Measurements from ENCODE around the gene KLLN. TPM values are rescaled to one million over a fixed set of nuclear protein-coding genes. Genes with fewer than 3 reads are reported as not detected.

KLLN gene
- total and polyA plus RNA-seq, 9 of the 15 experiments (the other 6 are each of a cell fraction or from before 2014, with no cell fraction given) = 0.07 to 0.40 (median 0.25) TPM

DNA sequence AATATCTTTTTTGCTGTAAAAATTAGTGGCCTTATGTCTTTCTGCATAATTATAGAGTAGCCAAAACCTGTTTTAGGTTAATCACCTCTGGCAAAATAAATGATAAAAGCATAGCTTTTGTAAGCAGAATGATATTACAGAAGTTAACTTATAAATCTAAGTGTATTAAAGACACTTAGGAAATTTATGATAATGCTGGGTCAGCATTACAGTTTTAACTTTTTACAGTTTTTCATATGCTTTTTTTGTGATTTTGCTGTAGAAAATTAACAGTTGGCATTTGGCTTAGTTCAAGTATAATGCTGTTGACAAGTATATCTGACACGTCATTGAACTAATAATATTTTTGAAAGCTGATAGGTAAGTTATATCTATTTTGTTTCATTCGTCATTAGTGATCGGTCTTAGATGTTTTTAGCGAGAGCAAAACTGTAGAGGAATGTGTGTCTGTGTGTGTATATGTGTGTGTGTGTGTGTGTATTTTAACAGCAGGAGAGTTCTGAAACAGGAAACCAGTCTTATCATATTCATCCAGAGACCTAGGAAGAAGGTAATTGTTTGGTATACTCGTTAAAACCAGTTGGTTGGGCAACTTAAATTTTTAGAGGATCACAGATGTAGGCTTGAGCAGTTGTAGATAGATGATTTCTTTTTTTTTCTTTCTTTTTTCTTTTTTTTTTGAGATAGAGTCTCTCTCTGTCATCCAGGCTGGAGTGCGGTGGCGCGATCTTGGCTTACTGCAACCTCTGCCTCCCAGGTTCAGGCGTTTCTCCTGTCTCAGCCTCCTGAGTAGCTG is 15.5 kb upstream of the KLLN start (continued):
- TF ChIP-seq, protein P1, sequence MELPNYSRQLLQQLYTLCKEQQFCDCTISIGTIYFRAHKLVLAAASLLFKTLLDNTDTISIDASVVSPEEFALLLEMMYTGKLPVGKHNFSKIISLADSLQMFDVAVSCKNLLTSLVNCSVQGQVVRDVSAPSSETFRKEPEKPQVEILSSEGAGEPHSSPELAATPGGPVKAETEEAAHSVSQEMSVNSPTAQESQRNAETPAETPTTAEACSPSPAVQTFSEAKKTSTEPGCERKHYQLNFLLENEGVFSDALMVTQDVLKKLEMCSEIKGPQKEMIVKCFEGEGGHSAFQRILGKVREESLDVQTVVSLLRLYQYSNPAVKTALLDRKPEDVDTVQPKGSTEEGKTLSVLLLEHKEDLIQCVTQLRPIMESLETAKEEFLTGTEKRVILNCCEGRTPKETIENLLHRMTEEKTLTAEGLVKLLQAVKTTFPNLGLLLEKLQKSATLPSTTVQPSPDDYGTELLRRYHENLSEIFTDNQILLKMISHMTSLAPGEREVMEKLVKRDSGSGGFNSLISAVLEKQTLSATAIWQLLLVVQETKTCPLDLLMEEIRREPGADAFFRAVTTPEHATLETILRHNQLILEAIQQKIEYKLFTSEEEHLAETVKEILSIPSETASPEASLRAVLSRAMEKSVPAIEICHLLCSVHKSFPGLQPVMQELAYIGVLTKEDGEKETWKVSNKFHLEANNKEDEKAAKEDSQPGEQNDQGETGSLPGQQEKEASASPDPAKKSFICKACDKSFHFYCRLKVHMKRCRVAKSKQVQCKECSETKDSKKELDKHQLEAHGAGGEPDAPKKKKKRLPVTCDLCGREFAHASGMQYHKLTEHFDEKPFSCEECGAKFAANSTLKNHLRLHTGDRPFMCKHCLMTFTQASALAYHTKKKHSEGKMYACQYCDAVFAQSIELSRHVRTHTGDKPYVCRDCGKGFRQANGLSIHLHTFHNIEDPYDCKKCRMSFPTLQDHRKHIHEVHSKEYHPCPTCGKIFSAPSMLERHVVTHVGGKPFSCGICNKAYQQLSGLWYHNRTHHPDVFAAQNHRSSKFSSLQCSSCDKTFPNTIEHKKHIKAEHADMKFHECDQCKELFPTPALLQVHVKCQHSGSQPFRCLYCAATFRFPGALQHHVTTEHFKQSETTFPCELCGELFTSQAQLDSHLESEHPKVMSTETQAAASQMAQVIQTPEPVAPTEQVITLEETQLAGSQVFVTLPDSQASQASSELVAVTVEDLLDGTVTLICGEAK (IDR thresholded peaks at IDR 0.05) = 0 out of 2 replicates have a peak, but pooled peaks have one; percentile 34
- TF ChIP-seq, protein P1 (CRISPR knock-in tag; IDR thresholded peaks at IDR 0.05) = no peak
- TF ChIP-seq FOXM1 (IDR thresholded peaks at IDR 0.05; ENCODE audit: low read depth) (peak; percentile 89), FOXM1 (CRISPR knock-in tag; IDR thresholded peaks at IDR 0.05; ENCODE audit: low read depth) (no peak), COPS2 (conservative IDR thresholded peaks at IDR 0.05) (no peak), ZNF324 (CRISPR knock-in tag; IDR thresholded peaks at IDR 0.05) (no peak), TCF3 (CRISPR knock-in tag; IDR thresholded peaks at IDR 0.05) (peak; percentile 80), ZFX (CRISPR knock-in tag; IDR thresholded peaks at IDR 0.05) (no peak), YBX1 (IDR thresholded peaks at IDR 0.05) (no peak), CEBPB (tag; IDR thresholded peaks at IDR 0.05) (peak; percentile 77), CEBPG (CRISPR knock-in tag; IDR thresholded peaks at IDR 0.05) (no peak; the same call in 1 of the 2 replicates), CEBPG (tag; conservative IDR thresholded peaks at IDR 0.05 in 1 of 2, IDR thresholded peaks at IDR 0.05 in 1 of 2) (peak; percentile 32 to 43; a peak in 2 of 4 replicates), CREB1 (IDR thresholded peaks at IDR 0.05) (no peak), CREB1 (CRISPR knock-in tag; IDR thresholded peaks at IDR 0.05) (no peak), ZNF668 (CRISPR knock-in tag; IDR thresholded peaks at IDR 0.05) (no peak), TAL1 (IDR thresholded peaks at IDR 0.05) (peak; percentile 87)
- TF ChIP-seq, protein P2, sequence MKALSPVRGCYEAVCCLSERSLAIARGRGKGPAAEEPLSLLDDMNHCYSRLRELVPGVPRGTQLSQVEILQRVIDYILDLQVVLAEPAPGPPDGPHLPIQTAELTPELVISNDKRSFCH (CRISPR knock-in tag; IDR thresholded peaks at IDR 0.05) = no peak
- TF ChIP-seq, protein P2 (tag; IDR thresholded peaks at IDR 0.05) = no peak
- TF ChIP-seq, protein P3, sequence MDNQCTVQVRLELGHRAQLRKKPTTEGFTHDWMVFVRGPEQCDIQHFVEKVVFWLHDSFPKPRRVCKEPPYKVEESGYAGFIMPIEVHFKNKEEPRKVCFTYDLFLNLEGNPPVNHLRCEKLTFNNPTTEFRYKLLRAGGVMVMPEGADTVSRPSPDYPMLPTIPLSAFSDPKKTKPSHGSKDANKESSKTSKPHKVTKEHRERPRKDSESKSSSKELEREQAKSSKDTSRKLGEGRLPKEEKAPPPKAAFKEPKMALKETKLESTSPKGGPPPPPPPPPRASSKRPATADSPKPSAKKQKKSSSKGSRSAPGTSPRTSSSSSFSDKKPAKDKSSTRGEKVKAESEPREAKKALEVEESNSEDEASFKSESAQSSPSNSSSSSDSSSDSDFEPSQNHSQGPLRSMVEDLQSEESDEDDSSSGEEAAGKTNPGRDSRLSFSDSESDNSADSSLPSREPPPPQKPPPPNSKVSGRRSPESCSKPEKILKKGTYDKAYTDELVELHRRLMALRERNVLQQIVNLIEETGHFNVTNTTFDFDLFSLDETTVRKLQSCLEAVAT (IDR thresholded peaks at IDR 0.05) = peak; percentile 50 to 81; a peak in 3 of 4 replicates
